Stimulated activated CD4-positive, alpha-beta T cell treated with anti-CD3 and anti-CD28 coated beads, Interleukin-15, amount 100 ng/mL, for 24 hours (primary cell): ENCODE measurements around the gene ASB1.
"Not testable (repeated sequence)": the region's sequence is repeated elsewhere in the genome, so short reads cannot be mapped to it uniquely, and the experiment has no call there.

Experiments used
- DNase-seq: peaks from one replicate; pipeline ENCODE4 v3.0.0-alpha.2; 2020

The ASB1 gene

GRCh38 chr2:238404406-238405216 is 22.1 kb upstream of the ASB1 start:
- no peak for DNase-seq

- not testable (repeated sequence) for DNase-seq
Observed at GRCh38 chr2:238405217-238405555, 21.5 kb upstream of the ASB1 start.

- no peak for DNase-seq
Observed at GRCh38 chr2:238406221-238406997, 20.3 kb upstream of the ASB1 start.

GRCh38 chr2:238406998-238407285 is 19.8 kb upstream of the ASB1 start:
- no peak for DNase-seq

DNA sequence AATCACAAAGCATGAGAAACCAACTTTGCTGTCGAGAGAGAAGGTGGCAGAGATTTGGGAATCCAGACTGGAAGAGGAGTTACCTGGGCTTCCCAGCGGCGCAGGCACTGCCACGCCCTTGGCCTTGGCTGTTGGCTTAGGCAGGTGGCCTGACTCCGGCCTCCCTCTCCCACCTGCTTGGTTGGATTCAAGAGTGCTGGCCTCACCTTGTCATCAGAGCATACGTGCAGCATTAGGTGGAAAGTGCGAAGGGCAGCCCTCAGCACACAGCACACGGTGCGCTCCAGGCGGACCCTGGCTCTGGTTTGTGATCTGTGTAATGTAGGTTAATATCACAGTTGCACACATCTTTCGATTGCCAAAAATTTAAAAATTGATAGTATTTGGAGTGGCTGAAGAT is 19.2 kb upstream of the ASB1 start:
- no peak for DNase-seq

- no peak for DNase-seq
Observed at GRCh38 chr2:238408615-238409340, 17.9 kb upstream of the ASB1 start.

GRCh38 chr2:238409341-238410199 is 17.2 kb upstream of the ASB1 start:
- DNase-seq = no peak

- DNase-seq = no peak
Observed at GRCh38 chr2:238412067-238412767, 14.5 kb upstream of the ASB1 start.

DNA sequence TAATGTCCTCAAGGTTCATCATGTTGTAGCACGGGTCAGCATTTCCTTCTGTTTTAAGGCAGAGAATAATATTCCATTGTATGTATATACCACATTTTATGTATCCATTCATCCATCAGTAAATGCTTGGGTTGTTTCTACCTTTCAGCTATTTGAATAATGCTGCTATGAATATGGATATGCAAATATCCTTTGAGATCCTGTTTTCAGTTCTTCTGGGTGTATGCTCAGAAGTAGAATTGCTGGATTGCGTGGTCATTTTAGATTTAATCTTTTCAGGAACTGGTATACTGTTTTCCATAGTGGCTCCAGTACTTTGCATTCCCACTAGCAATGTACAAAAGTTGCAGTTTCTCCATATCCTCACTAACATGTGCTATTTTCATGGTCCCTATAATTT is 13.4 kb upstream of the ASB1 start:
- DNase-seq = no peak

GRCh38 chr2:238415036-238415764 is 11.5 kb upstream of the ASB1 start:
- DNase-seq = peak; percentile 21

GRCh38 chr2:238415893-238416292 is 10.8 kb upstream of the ASB1 start:
- DNase-seq = no peak

- DNase-seq = no peak
Observed at GRCh38 chr2:238418196-238418998, 8.3 kb upstream of the ASB1 start.

- DNase-seq = no peak
Observed at GRCh38 chr2:238418999-238419546, 7.7 kb upstream of the ASB1 start.

- DNase-seq = no peak
Observed at GRCh38 chr2:238420442-238420841, 6.3 kb upstream of the ASB1 start.

GRCh38 chr2:238420878-238421694 is 5.6 kb upstream of the ASB1 start:
- DNase-seq = no peak

GRCh38 chr2:238421695-238422035 is 5.1 kb upstream of the ASB1 start:
- DNase-seq = no peak

DNA sequence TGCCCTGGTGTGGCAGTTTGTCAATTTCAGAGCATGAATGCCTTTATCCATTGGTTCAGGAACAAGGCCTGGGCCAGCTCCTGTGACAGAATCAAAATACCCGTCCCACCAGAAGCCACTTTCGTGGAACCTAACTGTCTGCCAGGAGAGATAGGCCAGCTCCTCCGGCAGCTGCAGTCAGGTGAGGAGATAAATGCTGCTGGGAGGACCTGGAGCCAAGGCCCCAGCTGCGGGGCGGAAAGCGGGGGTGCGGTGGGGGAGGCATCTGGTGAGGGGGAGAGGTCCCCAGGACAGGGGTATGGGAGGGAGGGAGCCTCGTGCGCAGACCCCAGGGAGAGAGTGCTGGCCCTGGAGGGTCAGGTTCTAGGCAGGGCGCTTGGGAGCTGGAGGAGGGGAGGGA is 4.4 kb upstream of the ASB1 start:
- no peak for DNase-seq

DNA sequence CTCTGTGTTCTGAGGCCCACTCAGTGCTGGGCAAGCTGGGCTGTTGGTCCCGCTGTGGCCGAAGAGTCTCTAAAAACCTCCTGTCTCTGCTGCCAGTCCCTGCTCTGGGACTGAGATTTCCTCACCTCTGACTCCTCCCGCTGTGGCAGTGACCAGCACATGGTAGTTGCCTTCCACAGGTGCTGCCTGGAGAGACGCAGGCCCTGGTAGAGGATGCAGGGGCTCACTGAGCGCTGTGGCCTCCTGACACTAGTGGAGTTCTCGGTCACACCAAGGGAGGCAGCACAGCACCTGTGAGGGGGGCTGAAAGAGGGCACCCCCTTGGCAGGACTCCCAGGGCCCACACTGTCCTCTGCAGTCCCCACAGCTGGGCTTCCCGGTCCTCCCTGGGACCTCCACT is 3.8 kb upstream of the ASB1 start:
- no peak for DNase-seq

GRCh38 chr2:238423561-238424312 is 3.0 kb upstream of the ASB1 start:
- DNase-seq = no peak
